Colonic mucosa (tissue), 4 donors: ENCODE data around the gene RAB11FIP3. TPM values are rescaled to one million over a fixed set of nuclear protein-coding genes. Genes with fewer than 3 reads are reported as not detected.
A peak's percentile ranks its signal among the peaks of the same experiment; 100 is the strongest.

Experiments used
- DNase-seq: peaks from one replicate; pipeline ENCODE4 v3.0.0-alpha.2; 2020
- H3K27ac ChIP-seq: fragments of 200-600 bp; one replicate; pipeline ENCODE4 v1.8.0; 2021
- H3K27me3 ChIP-seq: fragments of 200-600 bp; one replicate; pipeline ENCODE4 v1.8.0; 2021
- H3K36me3 ChIP-seq: fragments of 200-600 bp; one replicate; pipeline ENCODE4 v1.8.0; 2021
- H3K4me1 ChIP-seq: fragments of 200-600 bp; one replicate; pipeline ENCODE4 v1.8.0; 2021; ENCODE audit warnings: mild to moderate bottlenecking
- H3K4me3 ChIP-seq: fragments of 200-600 bp; one replicate; pipeline ENCODE4 v1.8.0; 2021
- H3K9ac ChIP-seq, 2 donors: one replicate each; pipeline ENCODE4 v1.7.0; 2013; ENCODE audit warnings: control low read depth in 2 of 2, low read depth in 2 of 2, low read length in 2 of 2
- H3K9me3 ChIP-seq: fragments of 200-600 bp; one replicate; pipeline ENCODE4 v1.8.0; 2021
- intact Hi-C: fragments of 100-400 bp; cut with DNase I; formaldehyde crosslinking; loops from one replicate; pipeline ENCODE4 v1.14.1; 2022
- total RNA-seq, 2 donors: library from RNA; stranded (reverse); fragmentation: NEBNext Ultra II Directional in 1 of 2; extraction: Animal tissue kit (Norgen Biotek cat#: 25700) in 1 of 2; gene quantifications; one replicate each; pipeline ENCODE4 v1.2.1, GENCODE V29; 2021
- TF ChIP-seq, protein P1 (sequence below): fragments of 200-600 bp; IDR thresholded peaks from one replicate; pipeline ENCODE4 v1.8.0; 2022; ENCODE audit warnings: antibody characterized with exemption, mild to moderate bottlenecking
- donor health status: healthy.
- donor health status: DM: no; HTN: no; CAD: no.
- donor health status: DM: no; HTN: no; CAD: no.

RAB11FIP3 gene
- total RNA-seq, 2 donors from 2014 or later = 20.9 to 22.3 TPM

DNA sequence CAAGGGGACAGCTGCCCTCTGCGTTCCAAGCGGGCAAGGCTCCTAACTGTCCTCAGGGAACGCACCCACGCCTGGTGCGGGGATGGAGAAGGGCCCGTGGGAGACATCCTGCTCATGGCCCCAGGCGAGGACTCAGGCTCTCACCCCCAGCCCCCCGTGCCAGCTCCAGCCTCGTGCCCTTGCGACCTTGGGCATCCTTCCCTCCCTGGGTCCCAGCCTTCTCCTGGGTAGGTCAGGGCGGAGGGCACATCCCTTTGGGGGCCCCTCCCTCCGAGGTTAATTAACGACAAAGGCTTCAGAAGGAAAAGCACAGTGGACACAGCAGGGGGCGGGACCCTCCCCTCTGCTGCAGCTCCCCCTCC is 46.6 kb upstream of the RAB11FIP3 start:
- peaks cover 8% of the 10 kb centered on the region for H3K36me3 ChIP-seq
- no peak overlapping the region for H3K4me3 ChIP-seq
- TF ChIP-seq, protein P1, sequence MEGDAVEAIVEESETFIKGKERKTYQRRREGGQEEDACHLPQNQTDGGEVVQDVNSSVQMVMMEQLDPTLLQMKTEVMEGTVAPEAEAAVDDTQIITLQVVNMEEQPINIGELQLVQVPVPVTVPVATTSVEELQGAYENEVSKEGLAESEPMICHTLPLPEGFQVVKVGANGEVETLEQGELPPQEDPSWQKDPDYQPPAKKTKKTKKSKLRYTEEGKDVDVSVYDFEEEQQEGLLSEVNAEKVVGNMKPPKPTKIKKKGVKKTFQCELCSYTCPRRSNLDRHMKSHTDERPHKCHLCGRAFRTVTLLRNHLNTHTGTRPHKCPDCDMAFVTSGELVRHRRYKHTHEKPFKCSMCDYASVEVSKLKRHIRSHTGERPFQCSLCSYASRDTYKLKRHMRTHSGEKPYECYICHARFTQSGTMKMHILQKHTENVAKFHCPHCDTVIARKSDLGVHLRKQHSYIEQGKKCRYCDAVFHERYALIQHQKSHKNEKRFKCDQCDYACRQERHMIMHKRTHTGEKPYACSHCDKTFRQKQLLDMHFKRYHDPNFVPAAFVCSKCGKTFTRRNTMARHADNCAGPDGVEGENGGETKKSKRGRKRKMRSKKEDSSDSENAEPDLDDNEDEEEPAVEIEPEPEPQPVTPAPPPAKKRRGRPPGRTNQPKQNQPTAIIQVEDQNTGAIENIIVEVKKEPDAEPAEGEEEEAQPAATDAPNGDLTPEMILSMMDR = no peak
- H3K27ac ChIP-seq = no peak overlapping the region
- intact Hi-C loops = no loop called here
- no peak for DNase-seq
- no peaks in the 10 kb centered on the region for H3K9me3 ChIP-seq
- H3K9ac ChIP-seq = peak overlapping the region in 1 of 2 donors; percentile 46
- H3K4me1 ChIP-seq = peaks cover 18% of the 10 kb centered on the region
- H3K27me3 ChIP-seq = no peaks in the 10 kb centered on the region

DNA sequence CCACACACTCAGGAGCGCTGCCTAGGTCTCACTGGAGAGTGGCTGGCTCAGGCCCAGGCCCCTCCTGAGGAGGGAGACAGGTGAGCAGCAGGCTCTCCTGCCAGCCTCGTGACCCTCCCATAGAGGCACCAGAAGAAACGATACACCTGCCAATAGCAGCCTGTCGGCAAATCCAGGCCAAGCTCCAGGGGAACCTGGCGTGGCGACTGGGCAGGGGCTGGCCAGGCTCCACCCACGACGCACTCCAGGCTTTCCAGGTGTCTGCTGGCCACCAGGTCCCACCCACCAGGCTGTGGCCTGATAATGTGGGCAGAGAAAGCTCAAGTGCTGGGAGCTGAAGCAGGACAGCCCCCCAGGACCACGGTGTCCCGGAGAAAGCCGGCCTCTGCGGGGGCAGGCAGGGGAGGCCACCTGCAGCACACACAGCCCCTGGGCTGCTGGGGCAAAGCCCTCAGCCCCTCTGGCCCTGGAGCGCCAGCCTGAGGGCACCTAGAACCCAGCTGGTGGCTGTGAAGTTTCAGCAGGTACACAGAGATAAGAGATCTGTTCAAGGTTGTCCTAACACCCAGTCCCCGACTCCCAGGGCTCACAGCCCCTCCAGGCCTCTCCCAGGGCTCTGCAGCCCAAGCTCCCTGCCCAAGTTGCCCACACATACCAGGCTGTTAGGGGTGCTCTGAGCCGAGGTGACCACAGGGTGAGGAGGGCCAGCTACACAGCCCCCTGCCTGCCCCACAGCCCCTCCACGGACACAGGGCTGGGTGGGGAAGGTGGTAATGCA is 46.1 kb upstream of the RAB11FIP3 start:
- peak overlapping the region; percentile 26 to 66 for H3K9ac ChIP-seq
- TF ChIP-seq, protein P1 = no peak
- peak; percentile 88 for DNase-seq
- no peaks in the 10 kb centered on the region for H3K9me3 ChIP-seq
- no peaks in the 10 kb centered on the region for H3K27me3 ChIP-seq
- H3K27ac ChIP-seq = peak overlapping the region; percentile 61
- H3K4me1 ChIP-seq = peaks cover 19% of the 10 kb centered on the region
- H3K4me3 ChIP-seq = peak overlapping the region; percentile 10
- intact Hi-C loops = no loop called here
- H3K36me3 ChIP-seq = peaks cover 8% of the 10 kb centered on the region

DNA sequence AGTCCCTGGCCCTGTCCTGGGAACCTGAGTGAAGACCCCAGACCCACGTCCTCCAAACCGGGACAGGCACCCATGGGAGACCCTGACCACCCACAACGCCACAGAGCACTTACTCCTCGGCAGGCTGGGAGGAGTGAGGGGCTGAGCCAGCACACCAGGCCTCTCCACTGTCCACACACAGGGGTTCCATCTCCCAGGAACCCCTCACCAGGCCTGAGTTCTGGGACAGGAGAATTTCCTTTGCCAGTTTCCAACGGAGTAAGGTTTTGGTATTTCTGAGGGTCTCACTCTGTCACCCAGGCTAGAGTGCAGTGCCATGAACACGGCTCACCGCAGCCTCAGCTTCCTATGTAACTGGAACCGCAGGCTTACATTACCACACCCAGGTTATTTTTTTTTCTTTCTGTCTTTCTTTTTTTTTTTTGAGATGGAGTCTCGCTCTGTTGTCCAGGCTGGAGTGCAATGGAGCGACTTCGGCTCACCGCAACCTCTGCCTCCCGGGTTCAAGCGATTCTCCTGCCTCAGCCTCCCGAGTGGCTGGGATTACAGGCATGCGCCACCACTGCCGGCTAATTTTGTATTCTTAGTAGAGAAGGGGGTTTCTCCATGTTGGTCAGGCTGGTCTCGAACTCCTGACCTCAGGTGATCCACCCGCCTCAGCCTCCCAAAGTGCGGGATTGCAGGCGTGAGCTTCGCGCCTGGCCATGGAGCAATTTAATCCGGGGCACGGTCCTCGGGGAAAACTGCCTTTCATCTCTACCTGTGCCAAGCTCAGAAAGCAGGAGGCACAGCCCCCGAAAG is 45.3 kb upstream of the RAB11FIP3 start:
- peaks cover 19% of the 10 kb centered on the region for H3K4me1 ChIP-seq
- H3K27ac ChIP-seq = peak overlapping the region; percentile 72
- TF ChIP-seq, protein P1 = no peak
- H3K27me3 ChIP-seq = no peaks in the 10 kb centered on the region
- H3K9ac ChIP-seq = peak overlapping the region; percentile 26 to 66
- H3K9me3 ChIP-seq = no peaks in the 10 kb centered on the region
- DNase-seq = no peak
- intact Hi-C loops = loop anchor here (10.0 kb wide), 1 partner anchor 105 kb away; no protein-coding TSS in a partner anchor
- peaks cover 2% of the 10 kb centered on the region for H3K36me3 ChIP-seq
- H3K4me3 ChIP-seq = peak overlapping the region; percentile 98

DNA sequence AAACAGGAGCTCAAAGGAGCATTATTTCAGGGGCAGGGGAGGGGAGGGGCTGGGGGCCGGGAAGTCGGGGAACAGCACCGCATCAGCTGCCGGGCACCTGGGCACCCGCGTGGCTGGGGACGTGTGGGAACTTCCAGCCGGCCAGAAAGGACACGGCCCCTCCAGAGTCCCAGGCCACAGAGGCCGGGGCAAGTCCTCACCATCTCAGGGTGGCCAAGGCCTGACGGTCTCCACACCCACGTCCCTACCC is 44.8 kb upstream of the RAB11FIP3 start:
- peak overlapping the region; percentile 72 for H3K27ac ChIP-seq
- H3K4me1 ChIP-seq = peaks cover 19% of the 10 kb centered on the region
- H3K9me3 ChIP-seq = no peaks in the 10 kb centered on the region
- TF ChIP-seq, protein P1 = no peak
- peak overlapping the region; percentile 71 to 91 for H3K9ac ChIP-seq
- no peak for DNase-seq
- no peaks in the 10 kb centered on the region for H3K36me3 ChIP-seq
- H3K4me3 ChIP-seq = peak overlapping the region; percentile 98
- intact Hi-C loops = loop anchor here (10.0 kb wide), 1 partner anchor 104 kb away; no protein-coding TSS in a partner anchor
- H3K27me3 ChIP-seq = no peaks in the 10 kb centered on the region

DNA sequence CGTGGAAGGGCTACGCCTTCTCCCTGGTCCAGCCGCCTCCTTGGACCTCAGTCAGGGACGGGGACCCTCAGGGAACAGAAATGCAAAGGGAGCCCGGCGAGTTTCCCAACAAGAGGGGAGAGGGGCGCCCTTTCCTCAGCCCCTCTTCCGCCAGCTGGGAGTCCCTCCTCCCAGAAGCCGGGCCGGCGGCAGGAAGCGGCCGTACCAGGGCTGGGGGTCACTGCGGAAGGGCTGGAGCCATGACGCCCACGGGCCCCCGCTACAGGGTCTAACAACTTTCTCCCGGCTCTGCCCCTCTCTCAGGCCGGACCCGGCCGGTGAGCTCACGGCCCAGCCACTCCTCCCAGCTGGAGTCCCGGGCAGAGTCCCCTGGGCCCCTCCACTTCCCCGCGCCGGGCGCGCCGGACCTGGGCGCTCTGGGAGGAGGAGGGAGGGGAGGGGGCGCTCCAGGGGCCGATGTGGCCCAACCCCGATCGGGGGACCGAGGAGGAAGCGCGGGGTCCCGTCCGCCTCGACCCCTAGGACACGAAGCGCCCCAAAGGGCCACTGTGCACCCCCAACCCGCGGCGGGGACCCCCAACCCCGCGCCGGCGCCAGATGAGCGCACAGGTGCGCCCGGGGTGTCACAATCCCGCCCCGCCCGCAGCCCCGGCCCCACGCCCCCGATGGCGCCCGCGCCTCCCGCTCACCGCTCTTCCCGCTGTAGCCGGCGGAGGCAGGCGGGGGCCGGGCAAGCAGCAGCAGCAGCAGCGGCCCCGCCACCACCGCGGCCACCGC is 44.2 kb upstream of the RAB11FIP3 start:
- H3K9me3 ChIP-seq = no peaks in the 10 kb centered on the region
- H3K36me3 ChIP-seq = no peaks in the 10 kb centered on the region
- intact Hi-C loops = loop anchor here (10.0 kb wide), 1 partner anchor 104 kb away; no protein-coding TSS in a partner anchor
- peaks cover 19% of the 10 kb centered on the region for H3K4me1 ChIP-seq
- H3K27ac ChIP-seq = peak overlapping the region; percentile 72
- peak; percentile 55 for DNase-seq
- peak overlapping the region; percentile 98 for H3K4me3 ChIP-seq
- H3K27me3 ChIP-seq = no peaks in the 10 kb centered on the region
- TF ChIP-seq, protein P1 = no peak
- peak overlapping the region; percentile 71 to 91 for H3K9ac ChIP-seq
